GM21360 (cell line): ENCODE measurements around the gene TRAP1.

ENCODE experiments used
- ATAC-seq: cut with Tn5 transposase; IDR thresholded peaks from one replicate; pipeline ENCODE4 v1.9.1; 2021; ENCODE audit warnings: mild to moderate bottlenecking, moderate library complexity; ENCODE audit not compliant: unreplicated experiment

The TRAP1 gene

DNA sequence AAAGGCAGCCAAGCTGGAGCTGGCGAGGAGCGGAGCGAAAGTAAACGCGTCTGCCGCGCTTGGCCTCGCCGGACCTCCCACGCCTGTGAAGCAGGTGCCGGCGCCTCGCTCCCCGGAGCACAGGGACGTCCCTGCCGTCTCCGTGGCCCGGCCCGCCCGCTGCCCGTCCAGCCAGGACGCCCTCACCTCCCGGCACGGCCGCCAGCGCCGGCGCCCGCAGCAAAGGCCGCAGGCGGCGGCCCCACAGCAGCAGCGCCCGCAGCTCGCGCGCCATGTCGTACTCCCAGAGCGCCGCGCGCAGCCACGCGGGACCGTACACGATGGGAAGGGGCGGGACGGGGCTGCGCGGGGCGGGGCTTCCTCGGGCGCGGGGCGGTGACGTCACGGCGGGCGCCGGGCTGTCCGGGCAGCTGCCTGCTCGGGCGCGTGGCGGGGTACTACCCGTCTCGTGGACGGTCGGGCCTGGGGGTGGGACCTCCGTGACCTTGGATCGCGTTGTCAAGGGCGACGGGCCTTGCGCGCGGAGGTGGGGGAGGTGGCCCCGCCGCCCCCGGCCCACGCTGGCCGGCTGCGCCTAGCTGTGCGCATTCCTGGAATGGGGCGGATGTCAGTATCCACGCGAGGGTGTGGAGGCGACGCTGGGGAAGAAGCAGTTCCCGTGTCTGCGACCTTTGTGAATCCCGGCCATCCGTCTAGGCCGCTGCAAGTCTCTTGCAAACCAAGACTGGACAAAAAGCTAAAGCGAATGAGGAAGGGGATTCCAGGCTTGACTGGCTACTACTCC lies at the start of gene TRAP1:
TSS of gene TRAP1 (minus strand) at position 290 of the 784 bp plus-strand sequence. CDS start at position 274, 16 bp downstream.
- ATAC-seq, result peak; percentile 79

DNA sequence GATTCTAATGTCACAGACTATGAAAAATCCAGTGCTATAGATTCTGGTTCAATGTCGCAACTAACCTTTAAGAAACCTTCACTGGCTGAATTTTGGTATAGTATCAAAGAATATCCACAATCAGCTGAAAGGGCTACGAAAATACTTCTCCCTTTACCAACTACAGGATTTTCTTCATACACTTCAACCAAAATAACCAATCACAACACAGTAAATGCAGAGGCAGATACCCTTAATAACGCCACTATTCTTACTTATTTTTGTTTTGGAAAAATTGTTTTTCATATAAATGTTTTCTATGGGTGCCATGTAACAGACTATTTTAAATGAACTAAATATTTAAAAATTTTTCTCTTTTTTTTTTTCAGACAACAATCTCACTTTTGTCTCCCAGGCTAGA lies 48.9 kb upstream of the TRAP1 start:
- ATAC-seq, result no peak

DNA sequence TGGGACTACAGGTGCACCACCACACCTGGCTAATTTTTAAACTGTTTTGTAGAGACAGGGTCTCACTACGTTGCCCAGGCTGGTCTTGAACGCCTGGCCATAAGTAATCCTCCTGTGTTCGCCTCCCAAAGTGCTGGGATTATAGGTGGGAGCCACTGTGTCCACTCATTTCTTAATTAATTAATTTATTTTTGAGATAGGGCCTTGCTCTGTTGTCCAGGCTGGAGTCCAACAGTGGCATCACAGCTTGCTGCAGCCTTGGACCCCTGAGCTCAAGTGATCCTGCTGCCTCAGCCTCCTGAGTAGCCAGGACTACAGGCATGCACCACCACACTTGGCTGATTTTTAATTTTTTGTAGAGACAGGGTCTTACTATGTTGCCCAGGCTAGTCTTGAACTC lies 47.1 kb upstream of the TRAP1 start:
- ATAC-seq, result no peak

DNA sequence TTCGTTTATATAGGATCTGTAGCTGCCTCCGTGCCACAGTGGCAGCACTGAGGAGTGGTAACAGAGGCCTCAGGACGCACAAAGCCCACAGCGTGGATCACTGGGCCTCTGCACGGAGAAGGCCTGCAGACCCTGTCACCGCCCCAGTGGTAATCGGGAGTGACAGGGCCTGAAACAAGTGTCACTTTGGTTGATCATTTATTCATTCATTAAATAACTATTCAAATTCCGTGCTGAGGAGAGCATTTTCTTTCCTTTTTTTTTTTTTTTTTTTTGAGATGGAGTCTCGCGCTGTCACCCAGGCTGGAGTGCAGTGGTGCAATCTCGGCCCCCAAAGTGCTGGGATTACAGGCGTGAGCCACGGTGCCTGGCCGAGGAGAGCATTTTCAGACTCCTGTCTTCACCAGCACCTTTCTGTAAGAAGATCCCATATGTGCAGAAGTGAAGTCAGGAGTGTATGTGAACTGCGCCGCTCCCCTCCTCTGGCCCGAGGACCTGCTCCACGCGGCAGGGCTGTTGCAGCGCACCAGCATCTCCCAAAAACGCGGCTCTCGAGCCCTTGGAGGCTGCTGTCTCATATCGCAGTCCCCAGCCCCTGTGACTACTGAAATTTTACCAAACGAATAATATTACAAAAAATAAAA lies 44.9 kb upstream of the TRAP1 start:
- no peak for ATAC-seq

DNA sequence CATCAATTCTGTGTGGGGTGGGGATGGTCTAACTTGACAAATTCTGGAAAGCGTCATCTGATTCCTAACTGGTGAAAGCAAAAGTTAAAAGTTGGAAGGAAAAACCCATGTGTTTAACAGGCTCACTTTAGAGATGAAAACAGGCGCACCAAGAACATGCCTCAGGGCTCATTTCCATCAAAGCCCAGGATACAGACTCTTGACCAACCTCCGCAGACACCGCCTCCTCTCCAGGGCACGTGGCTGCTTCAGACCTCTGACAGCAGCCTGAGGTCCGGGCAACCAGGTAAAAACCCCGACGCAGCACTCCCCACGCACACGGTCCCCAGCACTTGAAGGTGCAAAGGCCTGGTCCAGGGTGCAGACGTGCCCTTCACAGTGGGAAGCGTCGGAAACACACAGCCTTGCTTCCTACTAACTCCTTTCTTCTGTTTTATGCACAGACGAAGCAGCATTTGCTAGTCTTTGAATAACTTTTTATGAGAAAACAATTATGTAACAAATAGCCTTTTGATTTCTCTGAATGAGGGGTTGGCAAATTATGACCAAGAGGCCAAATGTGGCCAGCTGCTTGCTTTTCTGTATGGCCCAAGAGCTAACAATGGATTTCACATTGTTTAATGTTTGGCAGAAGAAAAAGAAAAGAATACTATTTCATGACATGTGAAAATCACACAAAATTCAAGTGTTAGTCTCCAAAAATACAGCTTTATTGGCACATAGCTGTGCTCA lies 44.2 kb upstream of the TRAP1 start:
- ATAC-seq, result no peak

DNA sequence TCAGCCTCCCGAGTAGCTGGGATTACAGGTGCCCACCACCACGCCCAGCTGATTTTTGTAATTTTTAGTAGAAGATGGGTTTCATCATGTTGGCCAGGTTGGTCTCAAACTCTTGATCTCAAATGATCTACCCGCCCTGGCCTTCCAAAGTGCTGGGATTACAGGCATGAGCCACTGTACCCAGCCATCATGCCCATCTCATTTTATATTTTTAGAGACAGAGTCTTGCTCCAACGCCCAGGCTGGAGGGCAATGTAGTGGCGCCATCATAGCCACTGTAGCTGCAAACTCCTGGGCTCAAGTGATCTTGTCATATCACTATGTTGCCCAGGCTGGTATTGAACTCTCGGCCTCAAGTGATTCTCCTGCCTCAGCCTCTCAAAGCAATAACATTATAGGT lies 43.2 kb upstream of the TRAP1 start:
- no peak for ATAC-seq

DNA sequence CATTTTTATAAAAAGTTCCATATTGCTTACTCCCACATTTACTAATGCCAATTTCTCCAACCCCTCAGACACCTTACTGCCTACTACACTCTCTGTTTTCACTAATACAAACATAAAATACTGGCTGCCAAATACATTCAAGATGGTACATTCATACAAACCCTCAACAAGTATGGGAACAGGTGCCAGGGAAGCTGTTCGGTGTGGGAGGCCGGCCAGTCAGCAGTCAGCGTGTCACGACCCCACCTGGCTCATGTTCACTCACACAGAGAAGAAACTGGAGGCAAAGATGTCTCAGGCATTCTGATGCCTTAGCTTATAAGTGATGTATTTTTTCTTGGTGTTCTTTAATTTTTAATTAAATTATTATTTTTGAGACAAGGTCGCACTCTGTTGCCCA lies 42.4 kb upstream of the TRAP1 start:
- no peak for ATAC-seq

DNA sequence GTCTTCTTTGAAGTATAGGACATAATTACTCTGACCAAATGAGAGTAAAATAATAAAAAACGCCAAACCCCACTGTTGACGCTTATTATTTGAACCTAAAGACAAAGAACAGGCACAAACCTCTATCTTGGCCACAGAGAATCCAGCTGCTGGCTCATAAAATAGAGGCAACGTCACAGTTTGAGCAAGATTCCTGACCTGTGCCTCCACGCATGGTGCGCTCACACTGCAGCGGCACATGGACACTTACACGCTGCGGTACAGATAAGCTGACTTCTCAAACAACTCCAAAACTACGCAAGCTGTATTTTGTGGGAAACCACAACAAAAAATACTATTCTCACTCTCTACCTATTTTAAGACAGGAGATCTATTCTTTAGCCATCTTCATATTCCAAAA lies 38.8 kb upstream of the TRAP1 start:
- no peak for ATAC-seq

DNA sequence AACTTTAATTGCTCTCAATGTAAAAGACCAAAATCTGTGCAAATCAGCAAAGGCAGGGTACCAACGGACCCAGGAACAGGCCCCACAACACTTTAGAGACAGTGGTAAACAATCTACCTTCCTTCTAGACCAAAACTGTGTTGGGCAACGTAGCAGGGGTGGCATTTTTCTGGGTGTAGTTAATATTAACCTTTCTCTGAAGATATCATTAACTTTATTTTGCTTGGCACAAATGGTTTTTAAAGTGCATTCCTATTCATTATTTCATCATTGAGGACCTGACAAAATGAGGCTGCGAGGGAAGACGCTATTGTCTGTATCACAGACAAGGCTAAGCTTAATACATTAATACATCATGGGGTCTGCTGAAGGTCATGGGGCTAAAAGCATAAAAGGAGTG lies 37.9 kb upstream of the TRAP1 start:
- ATAC-seq, result no peak

DNA sequence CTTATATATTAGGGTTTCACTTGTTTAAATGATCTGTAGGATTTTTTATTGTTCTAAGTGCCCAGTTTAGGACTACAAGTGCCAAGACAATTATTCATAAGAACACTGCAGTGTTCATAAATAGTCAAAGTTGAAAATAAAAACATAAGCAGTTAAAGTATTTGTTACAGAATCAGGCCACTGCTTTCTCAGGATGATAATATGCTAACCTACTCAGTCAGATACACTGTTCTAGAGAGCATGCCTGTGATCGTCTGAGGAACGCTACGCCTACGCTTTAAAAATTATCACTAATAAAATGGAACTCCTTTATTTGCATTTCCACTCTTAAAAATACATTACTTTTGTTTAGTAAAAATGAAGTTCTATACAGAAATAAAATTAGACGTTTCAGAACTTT lies 37.4 kb upstream of the TRAP1 start:
- no peak for ATAC-seq

DNA sequence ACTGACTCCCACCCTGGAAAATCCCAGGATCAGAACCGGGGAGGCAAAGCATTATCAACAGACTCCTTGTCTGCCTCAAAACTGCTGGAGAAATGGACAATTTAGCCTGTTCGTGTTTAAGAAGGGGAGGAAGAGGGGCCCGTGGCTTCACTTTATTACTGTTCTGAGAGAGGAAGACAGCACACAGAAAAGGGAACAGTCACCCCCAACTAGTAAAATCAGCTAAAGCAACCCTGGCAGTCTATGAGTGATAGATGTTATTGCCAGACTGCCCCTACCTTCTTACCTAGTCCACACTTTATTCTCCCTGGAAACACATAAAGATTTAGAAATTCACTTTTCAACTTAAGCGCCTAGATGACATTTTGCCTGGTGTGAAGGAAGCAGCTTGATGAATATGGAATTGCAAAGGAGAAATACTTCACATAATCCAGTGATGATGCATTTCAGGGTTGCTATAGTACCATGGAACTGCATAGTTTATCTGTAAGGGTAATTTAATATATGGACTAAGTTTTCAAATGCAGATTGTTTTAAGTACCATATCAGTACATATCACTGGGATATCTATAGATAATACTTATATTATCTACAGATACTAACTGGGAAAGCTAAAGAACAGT lies 36.9 kb upstream of the TRAP1 start:
- no peak for ATAC-seq

DNA sequence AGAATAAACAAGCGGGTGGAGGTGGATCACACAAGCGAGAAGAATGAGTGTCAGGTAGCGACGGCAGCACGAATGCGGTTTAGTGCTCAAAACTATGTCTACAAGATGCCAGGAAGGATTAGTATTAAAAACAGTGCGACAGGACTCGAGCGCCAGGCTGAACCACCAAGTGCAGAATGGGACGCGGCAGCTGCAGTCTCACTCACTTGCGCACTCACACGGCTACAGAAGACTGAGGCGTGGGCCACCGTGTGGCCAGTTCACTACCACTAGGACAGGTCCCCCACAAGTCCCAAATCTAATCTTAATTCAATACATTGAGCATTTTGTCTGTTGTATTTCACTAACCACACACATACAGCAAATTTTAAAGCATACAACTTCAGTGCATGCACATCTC lies 35.7 kb upstream of the TRAP1 start:
- no peak for ATAC-seq

DNA sequence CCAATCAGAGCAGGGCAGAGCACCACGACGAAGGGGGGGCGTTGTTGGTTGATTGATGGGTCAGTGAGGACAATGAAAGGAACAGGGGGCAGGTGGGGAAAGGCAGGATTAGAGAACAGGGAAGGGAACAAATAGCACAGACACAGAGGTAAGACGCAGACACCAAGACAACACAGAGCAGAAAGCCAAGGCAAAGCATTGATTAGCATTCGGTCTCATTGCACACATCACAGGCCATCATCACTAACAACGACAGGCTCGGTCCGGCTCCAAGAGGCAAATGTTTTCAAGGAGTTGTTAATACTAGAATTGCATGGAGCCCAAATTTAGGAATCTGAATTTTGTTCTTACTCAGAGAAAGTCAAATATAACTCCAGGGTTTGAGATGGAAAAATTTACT lies 34.6 kb upstream of the TRAP1 start:
- ATAC-seq, result no peak

DNA sequence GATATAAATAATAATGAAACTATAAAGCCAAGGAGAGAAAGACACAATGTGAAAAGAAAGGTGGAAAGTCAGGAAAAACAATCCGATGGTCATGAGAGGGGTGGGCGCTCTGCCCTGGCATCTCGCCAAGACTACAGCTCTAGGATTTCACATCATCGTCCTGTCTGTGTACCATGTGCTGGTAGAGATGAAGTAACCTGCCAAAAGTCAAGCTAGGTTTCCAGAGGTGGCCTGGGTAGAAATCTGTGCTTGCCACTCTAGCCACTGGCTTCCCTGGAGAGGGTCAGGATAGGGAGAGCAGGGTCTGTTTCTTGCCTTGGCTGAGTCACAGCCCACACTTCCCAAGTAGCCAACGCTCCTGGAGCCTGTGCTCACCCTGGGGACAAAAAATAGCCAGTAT lies 31.0 kb upstream of the TRAP1 start:
- no peak for ATAC-seq

DNA sequence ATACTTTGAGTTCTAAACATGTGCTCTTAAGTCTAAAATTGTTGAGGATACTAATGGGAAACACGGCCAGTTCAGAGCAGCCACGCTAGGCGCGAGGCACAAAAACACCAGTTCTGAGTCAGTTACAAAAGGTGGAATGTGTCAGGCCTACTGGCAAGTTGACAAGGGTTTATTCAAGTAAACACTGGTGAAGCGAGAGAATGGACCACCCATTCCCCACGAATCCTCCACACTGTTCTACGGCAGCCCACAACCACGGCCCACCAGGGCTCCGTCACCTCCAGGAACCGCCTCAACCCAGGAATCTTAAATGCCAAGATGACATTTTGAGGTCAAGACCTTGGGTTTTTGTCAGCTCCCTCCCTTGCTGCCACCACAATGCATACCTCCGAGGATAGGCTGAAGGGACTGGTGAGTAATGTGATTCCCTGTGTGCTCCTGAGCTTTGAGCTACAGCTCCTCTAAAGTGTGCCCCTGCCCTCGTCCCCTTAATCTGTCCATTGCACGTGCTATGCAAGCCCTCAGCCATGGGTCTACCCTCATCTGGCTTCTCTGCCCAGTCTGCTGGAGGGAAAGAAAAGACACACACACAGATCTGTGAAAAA lies 28.5 kb upstream of the TRAP1 start:
- ATAC-seq, result no peak

DNA sequence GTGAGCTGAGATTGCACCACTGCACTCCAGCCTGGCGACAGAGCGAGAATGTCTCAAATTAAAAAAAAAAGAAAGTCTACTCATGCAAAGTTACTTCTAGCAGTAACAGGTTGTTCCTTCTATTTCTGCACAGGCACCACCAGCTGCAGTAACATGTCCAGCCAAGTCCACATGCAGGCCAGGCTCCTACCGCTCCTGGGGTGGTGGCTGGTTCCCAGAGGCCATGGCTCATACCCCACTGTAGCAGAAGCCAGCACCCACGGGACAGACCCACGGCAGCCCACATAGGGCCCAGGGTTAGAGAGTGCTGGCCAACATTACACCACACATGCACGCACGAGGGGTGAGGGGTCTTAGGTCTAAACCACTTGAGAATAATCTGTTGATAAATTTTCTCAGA lies 26.7 kb upstream of the TRAP1 start:
- ATAC-seq, result no peak

DNA sequence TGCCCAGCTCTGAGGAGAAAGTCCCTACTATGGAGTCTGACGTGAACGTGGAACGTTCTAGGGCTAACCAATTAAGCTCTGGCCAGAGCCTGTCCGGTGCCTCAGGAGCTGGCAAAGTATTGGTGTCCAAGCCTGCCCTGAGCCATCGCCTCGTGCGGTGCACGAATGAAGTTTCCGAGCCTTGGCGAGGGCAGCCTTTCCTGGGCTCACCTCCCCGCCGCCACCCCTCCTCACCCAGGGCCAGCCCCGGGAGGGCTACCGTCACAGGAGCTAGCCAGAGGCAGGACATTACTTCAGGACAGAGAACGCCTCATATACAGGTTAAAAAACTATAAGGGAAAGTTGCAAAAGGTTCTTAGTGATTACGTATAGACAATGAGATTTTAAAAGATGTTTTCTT lies 23.6 kb upstream of the TRAP1 start:
- no peak for ATAC-seq

DNA sequence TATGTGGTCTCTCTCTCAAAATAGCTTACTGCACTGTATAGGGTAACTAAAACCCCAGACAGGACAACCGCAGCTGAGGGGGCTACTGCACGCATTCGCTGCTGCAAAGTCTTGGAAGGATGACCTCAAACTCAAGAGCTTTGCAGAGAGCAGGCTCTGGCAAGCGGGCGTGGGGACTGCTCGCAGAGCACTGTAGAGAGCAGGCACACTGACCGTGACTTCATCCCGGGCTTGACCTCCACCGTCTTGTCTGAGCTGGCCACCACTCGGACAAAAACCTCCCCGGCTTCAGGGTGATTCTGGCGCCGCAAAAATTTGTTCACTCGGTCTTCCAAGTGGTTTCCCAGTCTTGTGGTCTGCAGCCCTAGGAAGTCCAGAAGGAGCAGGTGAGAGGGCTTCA lies 22.9 kb upstream of the TRAP1 start:
- no peak for ATAC-seq

DNA sequence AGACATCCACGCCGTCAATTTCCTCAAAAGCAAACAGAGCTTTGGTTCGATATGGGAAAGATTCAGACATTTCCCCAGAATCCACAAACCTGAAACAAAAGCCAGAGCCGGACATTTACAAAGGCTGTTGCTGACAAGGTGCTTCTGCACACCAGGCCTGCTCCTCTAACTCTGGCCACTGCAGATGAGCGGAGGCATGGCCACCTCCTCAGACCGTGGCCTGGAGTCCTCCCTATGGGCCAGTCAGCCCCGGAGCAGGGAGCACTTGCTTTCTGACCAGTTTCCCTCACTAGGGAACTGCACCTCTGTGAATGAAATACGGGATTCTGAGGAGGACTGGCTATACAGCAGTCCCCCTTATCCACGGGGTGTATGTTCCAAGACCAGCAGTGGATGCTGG lies 22.3 kb upstream of the TRAP1 start:
- no peak for ATAC-seq

DNA sequence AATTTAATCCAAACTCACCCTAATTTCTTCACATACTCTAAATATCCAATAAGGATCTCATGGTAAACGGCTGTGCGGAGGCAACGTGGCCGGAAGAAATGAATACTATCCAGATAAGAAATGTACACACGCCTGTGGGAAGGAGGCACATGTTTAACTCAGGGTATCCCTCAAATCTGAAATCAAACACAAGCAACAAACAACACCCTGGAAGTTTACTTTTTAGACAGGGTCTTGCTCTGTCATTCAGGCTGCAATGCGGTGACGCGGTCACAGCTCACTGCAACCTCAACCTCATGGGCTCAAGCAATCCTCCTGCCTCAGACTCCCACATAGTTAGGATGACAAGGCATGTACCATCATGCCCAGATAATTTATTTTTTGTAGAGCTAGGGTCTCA lies 21.2 kb upstream of the TRAP1 start:
- no peak for ATAC-seq

DNA sequence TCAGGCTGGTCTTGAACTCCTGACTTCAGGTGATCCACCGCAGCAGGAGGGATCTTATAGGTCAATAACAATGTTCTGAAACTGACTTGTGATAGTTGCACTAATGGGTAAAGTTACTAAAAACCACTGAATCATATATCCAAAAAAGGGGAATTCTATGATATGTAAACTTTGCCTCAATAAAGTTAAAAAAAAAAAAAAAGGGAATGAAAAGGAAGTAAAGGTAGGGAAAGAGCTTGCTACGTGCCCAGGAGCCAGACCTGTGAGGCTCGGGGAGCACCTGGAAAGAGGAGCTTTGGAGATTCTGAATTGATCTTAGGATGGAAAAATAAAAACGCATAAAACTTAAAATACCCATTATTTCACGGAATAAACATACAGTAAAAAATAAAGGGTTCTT lies 20.8 kb upstream of the TRAP1 start:
- no peak for ATAC-seq
